ENCODE data around the gene DOK5.

DOK5 gene

DNA sequence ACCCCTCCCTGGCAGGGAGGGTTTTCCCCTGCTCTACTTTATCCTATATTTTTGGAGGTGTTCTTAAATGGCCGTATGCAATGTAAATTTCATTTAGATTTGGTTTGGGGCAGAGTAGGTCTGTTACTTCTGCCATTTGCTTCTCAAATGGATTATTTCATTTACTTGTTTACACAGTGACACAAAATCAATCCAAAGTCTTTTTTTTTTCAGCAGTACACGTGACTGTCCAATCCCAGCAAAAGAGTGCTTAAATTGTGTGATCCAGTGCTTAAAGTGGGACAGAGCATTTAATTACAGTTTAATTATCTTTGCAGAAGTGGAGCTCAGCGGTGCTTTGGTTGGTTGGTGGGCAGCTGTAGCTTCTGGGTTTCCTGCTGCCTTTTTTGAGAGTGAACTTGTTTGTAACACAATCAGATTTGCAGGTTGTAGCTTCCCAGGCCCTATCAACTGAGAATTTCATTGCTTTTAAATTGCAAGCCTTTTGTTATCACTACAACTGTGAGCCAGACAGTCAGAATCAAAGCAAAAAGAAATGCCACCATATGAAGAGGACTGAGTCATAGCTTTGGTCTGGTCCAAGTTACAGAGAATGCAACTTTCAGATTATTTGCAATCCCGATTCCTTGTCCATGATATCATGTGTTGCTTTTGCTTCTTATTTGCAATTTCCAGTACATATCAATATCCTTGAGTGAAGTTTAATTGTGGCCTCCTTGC lies 216.9 kb downstream of the DOK5 start:
- TF ChIP-seq GATA3 (IDR thresholded peaks at IDR 0.05; ENCODE audit: low read depth, low read length) (no peak), GATA2 (IDR thresholded peaks at IDR 0.05; ENCODE audit: low read depth, low read length) (no peak)

DNA sequence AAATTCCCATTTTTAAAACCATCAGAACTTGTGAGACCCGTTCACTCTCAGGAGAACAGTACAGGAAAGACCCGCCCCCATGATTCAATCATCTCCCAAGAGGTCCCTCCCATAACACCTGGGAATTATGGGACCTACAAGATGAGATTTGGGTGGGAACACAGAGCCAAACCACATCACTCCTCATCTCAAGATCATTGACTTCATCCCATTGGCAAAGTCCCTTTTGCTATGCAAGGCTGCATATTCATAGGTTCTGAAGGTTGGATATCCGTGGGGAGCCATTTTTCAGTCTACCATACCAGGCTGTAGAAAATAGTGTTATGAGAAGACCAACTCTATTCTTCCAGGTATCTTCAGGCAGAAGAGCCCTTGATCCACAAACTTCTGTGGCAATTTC lies 219.1 kb downstream of the DOK5 start:
- TF ChIP-seq GATA2 (IDR thresholded peaks at IDR 0.05; ENCODE audit: low read depth, low read length) = no peak
- no peak for TF ChIP-seq GATA3 (IDR thresholded peaks at IDR 0.05; ENCODE audit: low read depth, low read length)

DNA sequence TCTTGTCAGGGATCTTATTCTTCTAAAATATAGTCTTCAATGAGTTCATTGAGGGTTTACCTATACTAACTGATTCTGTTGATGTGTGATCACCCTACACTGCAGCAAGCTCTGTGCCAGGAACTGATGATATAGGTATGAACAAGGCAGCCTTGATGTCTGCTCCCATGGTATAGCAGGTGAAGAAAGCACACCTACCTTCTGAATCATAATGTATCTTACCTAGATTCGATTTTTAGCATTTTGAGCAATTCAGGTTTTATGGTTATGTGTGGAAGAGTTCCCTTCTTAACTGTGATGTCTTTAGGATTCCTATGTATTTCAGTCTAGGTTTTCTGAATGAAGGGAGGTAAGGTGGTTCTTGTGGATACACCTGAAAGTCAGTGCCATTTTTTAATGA lies 223.0 kb downstream of the DOK5 start:
- TF ChIP-seq GATA3 (IDR thresholded peaks at IDR 0.05; ENCODE audit: low read depth, low read length) (no peak), GATA2 (IDR thresholded peaks at IDR 0.05; ENCODE audit: low read depth, low read length) (no peak)

All from SH-SY5Y (cell line).